ENCODE measurements around the gene WFS1.

- TF ChIP-seq POLR2A (IDR thresholded peaks at IDR 0.05) (no peak), EP300 (IDR thresholded peaks at IDR 0.05) (no peak), POLR2AphosphoS5 (IDR thresholded peaks at IDR 0.05) (no peak)
- TF ChIP-seq, protein P1, sequence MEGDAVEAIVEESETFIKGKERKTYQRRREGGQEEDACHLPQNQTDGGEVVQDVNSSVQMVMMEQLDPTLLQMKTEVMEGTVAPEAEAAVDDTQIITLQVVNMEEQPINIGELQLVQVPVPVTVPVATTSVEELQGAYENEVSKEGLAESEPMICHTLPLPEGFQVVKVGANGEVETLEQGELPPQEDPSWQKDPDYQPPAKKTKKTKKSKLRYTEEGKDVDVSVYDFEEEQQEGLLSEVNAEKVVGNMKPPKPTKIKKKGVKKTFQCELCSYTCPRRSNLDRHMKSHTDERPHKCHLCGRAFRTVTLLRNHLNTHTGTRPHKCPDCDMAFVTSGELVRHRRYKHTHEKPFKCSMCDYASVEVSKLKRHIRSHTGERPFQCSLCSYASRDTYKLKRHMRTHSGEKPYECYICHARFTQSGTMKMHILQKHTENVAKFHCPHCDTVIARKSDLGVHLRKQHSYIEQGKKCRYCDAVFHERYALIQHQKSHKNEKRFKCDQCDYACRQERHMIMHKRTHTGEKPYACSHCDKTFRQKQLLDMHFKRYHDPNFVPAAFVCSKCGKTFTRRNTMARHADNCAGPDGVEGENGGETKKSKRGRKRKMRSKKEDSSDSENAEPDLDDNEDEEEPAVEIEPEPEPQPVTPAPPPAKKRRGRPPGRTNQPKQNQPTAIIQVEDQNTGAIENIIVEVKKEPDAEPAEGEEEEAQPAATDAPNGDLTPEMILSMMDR (IDR thresholded peaks at IDR 0.05), result no peak
These were observed 78.8 kb downstream of the WFS1 start for GRCh38 chr4:6348408-6348807.

All from upper lobe of left lung (tissue), 4 donors.